CD14-positive monocyte (primary cell): ENCODE results near the gene FHOD3. TPM values are rescaled to one million over a fixed set of nuclear protein-coding genes. Genes with fewer than 3 reads are reported as not detected.

Experiments used
- DNase-seq, 3 donors: peaks; one replicate each; pipeline ENCODE4 v3.0.0-alpha.2; 2011 to 2022
- H2AFZ ChIP-seq: 2 replicates; pipeline ENCODE4 v1.6.0; 2012; ENCODE audit warnings: mild to moderate bottlenecking, low read depth, low read length, inconsistent platforms; ENCODE audit not compliant: insufficient read depth, poor library complexity, severe bottlenecking
- H3K27ac ChIP-seq, 2 donors: 1 replicate in 1 of 2; 2 replicates in 1 of 2; pipeline ENCODE4 v1.5.1; 2012 to 2013; ENCODE audit warnings: low read length in 2 of 2, control low read depth in 1 of 2, inconsistent platforms in 1 of 2, low read depth in 1 of 2, mild to moderate bottlenecking in 1 of 2
- H3K27me3 ChIP-seq, 2 donors: one replicate each; pipeline versions ENCODE4 v1.6.0 to v1.6.1; 2011 to 2013; ENCODE audit warnings: low read length in 2 of 2; ENCODE audit not compliant: control insufficient read depth in 2 of 2, insufficient read depth in 2 of 2
- H3K36me3 ChIP-seq, 2 donors: replicated peaks in 1 of 2; 1 replicate in 1 of 2; 2 replicates in 1 of 2; pipeline versions ENCODE4 v1.5.1 to v1.6.1; 2012 to 2013; ENCODE audit warnings: low read length in 2 of 2, control low read depth in 1 of 2, inconsistent platforms in 1 of 2, mild to moderate bottlenecking in 1 of 2; ENCODE audit not compliant: insufficient read depth in 2 of 2, control insufficient read depth in 1 of 2
- H3K4me1 ChIP-seq, 2 donors: 1 replicate in 1 of 2; 2 replicates in 1 of 2; pipeline versions ENCODE4 v1.5.1 to v1.6.1; 2012 to 2013; ENCODE audit warnings: low read length in 2 of 2, control low read depth in 1 of 2, inconsistent platforms in 1 of 2, mild to moderate bottlenecking in 1 of 2, moderate library complexity in 1 of 2; ENCODE audit not compliant: insufficient read depth in 2 of 2, control insufficient read depth in 1 of 2
- H3K4me2 ChIP-seq: replicated peaks from 2 replicates; pipeline ENCODE3; 2012; ENCODE audit warnings: low read length, moderate library complexity, mild to moderate bottlenecking; ENCODE audit not compliant: poor library complexity, severe bottlenecking; ENCODE audit errors: extremely low read depth
- H3K4me3 ChIP-seq, 3 experiments: fragments of 200-600 bp in 1 of 3; sonication (generic) in 1 of 3; replicated peaks in 1 of 3; 1 replicate in 2 of 3; 2 replicates in 1 of 3; pipeline ENCODE4 v1.5.1; 2011 to 2013; ENCODE audit warnings: low read length in 3 of 3, mild to moderate bottlenecking in 3 of 3, control low read depth in 2 of 3, low read depth in 2 of 3, inconsistent platforms in 1 of 3, moderate library complexity in 1 of 3
- H3K79me2 ChIP-seq: 2 replicates; pipeline ENCODE4 v1.6.0; 2012; ENCODE audit warnings: mild to moderate bottlenecking, control low read depth, inconsistent platforms, low read length, moderate library complexity; ENCODE audit not compliant: insufficient read depth
- H3K9ac ChIP-seq: 2 replicates; pipeline ENCODE4 v1.6.0; 2017; ENCODE audit warnings: low read length, mild to moderate bottlenecking; ENCODE audit not compliant: insufficient read depth, poor library complexity, severe bottlenecking
- H3K9me3 ChIP-seq, 2 donors: replicated peaks in 1 of 2; 1 replicate in 1 of 2; 2 replicates in 1 of 2; pipeline versions ENCODE4 v1.5.1 to v1.6.1; 2012 to 2013; ENCODE audit warnings: low read length in 2 of 2, control low read depth in 1 of 2; ENCODE audit not compliant: control insufficient read depth in 1 of 2, insufficient read depth in 1 of 2
- H4K20me1 ChIP-seq: 2 replicates; pipeline ENCODE4 v1.6.0; 2012; ENCODE audit warnings: mild to moderate bottlenecking, low read length, control low read depth, moderate library complexity; ENCODE audit not compliant: insufficient read depth
- H3K27ac Mint-ChIP-seq, 7 donors: one replicate each; pipeline ENCODE4 v1.8.0; 2020; ENCODE audit warnings: mild to moderate bottlenecking in 7 of 7, mixed read lengths in 7 of 7, moderate library complexity in 6 of 7, inconsistent platforms in 2 of 7
- H3K27me3 Mint-ChIP-seq, 3 donors: one replicate each; pipeline ENCODE4 v1.8.0; 2021 to 2022; ENCODE audit warnings: low read depth in 3 of 3, mild to moderate bottlenecking in 3 of 3, mixed read lengths in 3 of 3, moderate library complexity in 3 of 3, inconsistent platforms in 1 of 3
- H3K36me3 Mint-ChIP-seq, 2 donors: one replicate each; pipeline ENCODE4 v1.8.0; 2020; ENCODE audit warnings: mixed read lengths in 2 of 2, inconsistent platforms in 1 of 2, mild to moderate bottlenecking in 1 of 2
- H3K4me1 Mint-ChIP-seq: one replicate; pipeline ENCODE4 v1.8.0; 2020; ENCODE audit warnings: mild to moderate bottlenecking, mixed read lengths
- H3K4me3 Mint-ChIP-seq, 2 donors: one replicate each; pipeline ENCODE4 v1.8.0; 2020; ENCODE audit warnings: mild to moderate bottlenecking in 2 of 2, mixed read lengths in 2 of 2, moderate library complexity in 1 of 2
- H3K9me3 Mint-ChIP-seq, 7 donors: one replicate each; pipeline ENCODE4 v1.8.0; 2020 to 2022; ENCODE audit warnings: mixed read lengths in 7 of 7, mild to moderate bottlenecking in 6 of 7, moderate library complexity in 6 of 7, inconsistent platforms in 2 of 7
- CTCF ChIP-seq: fragments of 200-600 bp; IDR thresholded peaks from one replicate; pipeline ENCODE4 v1.8.0; 2022; ENCODE audit warnings: antibody characterized with exemption, mild to moderate bottlenecking
- WGBS: methylation state at CpG from one replicate; pipeline ENCODE4 v1.1.5; 2013; ENCODE audit warnings: missing lambda C conversion rate; ENCODE audit not compliant: insufficient coverage; 5-methylcytosine and 5-hydroxymethylcytosine counted together
- intact Hi-C, 2 donors: fragments of 100-400 bp; cut with micrococcal nuclease; formaldehyde crosslinking; loops; one replicate each; pipeline versions ENCODE4 v1.15.0 to v1.15.1; 2023
- polyA plus RNA-seq, 3 donors: library from polyadenylated mRNA; depleted of rRNA in 1 of 3; unstranded in 2 of 3; stranded (reverse) in 1 of 3; fragments of 300-500 nt in 2 of 3; fragments of >200 nt in 1 of 3; fragmentation: Illumina TruSeq in 2 of 3; gene quantifications; 1 replicate in 2 of 3; 2 replicates in 1 of 3; pipeline ENCODE4 v1.2.3, GENCODE V29; 2012 to 2021

FHOD3 gene
- polyA plus RNA-seq, 3 donors, result not detected

GRCh38 chr18:36593001-36593400, 295.5 kb downstream of the FHOD3 start:
- no peak overlapping the region for H3K27ac ChIP-seq
- Mint-ChIP-seq H3K4me3 (no peak overlapping the region), H3K9me3 (peaks cover 0 to 1% (median 0%) of the 10 kb centered on the region in 7 donors), H3K4me1 (no peaks in the 10 kb centered on the region), H3K27ac (no peak overlapping the region), H3K36me3 (no peaks in the 10 kb centered on the region), H3K27me3 (peaks cover 0 to 4% (median 3%) of the 10 kb centered on the region in 3 donors)
- H3K27me3 ChIP-seq, result no peaks in the 10 kb centered on the region
- H4K20me1 ChIP-seq, result no peaks in the 10 kb centered on the region
- no peaks in the 10 kb centered on the region for H3K36me3 ChIP-seq
- no peak overlapping the region for H3K4me2 ChIP-seq
- no peak overlapping the region for H2AFZ ChIP-seq
- no peak overlapping the region for H3K4me3 ChIP-seq
- intact Hi-C loops, result no loop called here
- H3K4me1 ChIP-seq, result no peaks in the 10 kb centered on the region
- H3K9me3 ChIP-seq, result no peaks in the 10 kb centered on the region
- H3K79me2 ChIP-seq, result no peaks in the 10 kb centered on the region
- no peak for TF ChIP-seq CTCF
- H3K9ac ChIP-seq, result no peak overlapping the region
- no peak for DNase-seq

- Histone ChIP-seq H3K79me2 (no peaks in the 10 kb centered on the region), H3K4me1 (no peaks in the 10 kb centered on the region), H3K9me3 (no peaks in the 10 kb centered on the region), H4K20me1 (no peaks in the 10 kb centered on the region), H3K36me3 (no peaks in the 10 kb centered on the region), H3K27me3 (no peaks in the 10 kb centered on the region), H3K4me3 (no peak overlapping the region), H2AFZ (no peak overlapping the region), H3K4me2 (no peak overlapping the region), H3K27ac (no peak overlapping the region), H3K9ac (no peak overlapping the region)
- no peaks in the 10 kb centered on the region for H3K4me1 Mint-ChIP-seq
- H3K9me3 Mint-ChIP-seq, result peaks cover 0 to 4% (median 0%) of the 10 kb centered on the region in 7 donors
- 86% methylated on average over 5 of the region's 6 CpGs for WGBS
- DNase-seq, result no peak
- no peaks in the 10 kb centered on the region for H3K36me3 Mint-ChIP-seq
- intact Hi-C loops, result no loop called here
- TF ChIP-seq CTCF, result no peak
- H3K4me3 Mint-ChIP-seq, result no peak overlapping the region
- peaks cover 0 to 4% (median 3%) of the 10 kb centered on the region in 3 donors for H3K27me3 Mint-ChIP-seq
- H3K27ac Mint-ChIP-seq, result no peak overlapping the region
These were observed 296.1 kb downstream of the FHOD3 start for GRCh38 chr18:36593641-36594040.
